ENCODE results near the gene MAFF. TPM values are rescaled to one million over a fixed set of nuclear protein-coding genes. Genes with fewer than 3 reads are reported as not detected.

The MAFF gene
- total RNA-seq, 1 experiment from 2014 or later = 5.8 TPM

DNA sequence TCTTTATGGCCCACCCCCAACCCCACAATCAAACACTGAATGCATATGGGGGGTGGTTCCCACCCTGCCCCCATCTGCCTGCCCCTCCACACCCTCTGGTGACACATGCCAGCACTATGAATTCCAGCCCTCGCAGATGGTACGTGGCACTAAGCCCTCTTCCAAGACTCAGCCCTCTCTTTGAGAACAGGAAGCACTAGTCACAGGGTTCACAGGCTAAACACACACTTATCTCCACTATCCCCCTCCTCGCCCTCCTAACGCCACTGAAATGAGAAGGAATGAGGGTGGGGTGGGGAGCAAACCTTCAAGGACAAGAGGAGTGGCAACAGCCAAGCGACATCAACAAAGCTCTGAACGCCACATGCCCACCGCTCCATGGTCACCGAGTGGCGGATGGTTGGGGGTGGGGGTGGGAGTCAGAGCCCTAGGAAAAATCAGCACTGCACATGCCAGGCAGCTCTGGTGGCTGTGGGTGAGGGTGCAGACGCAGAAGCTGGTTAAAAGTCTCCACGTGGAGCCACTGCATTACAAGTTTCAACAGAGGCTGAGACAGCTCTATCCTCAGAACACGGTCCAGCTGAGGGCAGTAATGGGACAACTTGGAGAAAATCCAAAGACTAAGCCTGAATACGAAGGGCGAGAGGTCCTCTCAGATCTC is 37.4 kb downstream of the MAFF start:
- no peaks in the 10 kb centered on the region for H3K9me3 ChIP-seq (ENCODE audit: control insufficient read depth, low read depth, low read length)
- no peaks in the 10 kb centered on the region for H3K23me2 ChIP-seq (ENCODE audit: insufficient read length, low read depth, low read length, poor library complexity, severe bottlenecking)
- Mint-ChIP-seq H3K27me3 (ENCODE audit: low read depth) (no peaks in the 10 kb centered on the region), H3K36me3 (ENCODE audit: insufficient read depth in 1 of 3, low read depth in 3 of 3) (peaks cover 11 to 44% (median 44%) of the 10 kb centered on the region in 3 experiments; a peak in 6 of 7 replicates), H3K4me1 (peaks cover 23 to 45% of the 10 kb centered on the region in 2 experiments), H3K9me3 (no peaks in the 10 kb centered on the region; a peak in 2 of 5 replicates), H3K27ac (peak overlapping the region in 2 of 3 experiments; percentile 65 to 79; a peak in 2 of 7 replicates), H3K4me3 (no peak overlapping the region)
- H2AFZ ChIP-seq (ENCODE audit: low read length) = no peak overlapping the region
- H3K4ac ChIP-seq (ENCODE audit: low read depth, low read length) = no peak overlapping the region
- H3T11ph ChIP-seq (ENCODE audit: low read length) = no peak overlapping the region
- H3K56ac ChIP-seq (ENCODE audit: insufficient read length, low read depth, low read length) = no peak overlapping the region
- TF ChIP-seq, protein P1, sequence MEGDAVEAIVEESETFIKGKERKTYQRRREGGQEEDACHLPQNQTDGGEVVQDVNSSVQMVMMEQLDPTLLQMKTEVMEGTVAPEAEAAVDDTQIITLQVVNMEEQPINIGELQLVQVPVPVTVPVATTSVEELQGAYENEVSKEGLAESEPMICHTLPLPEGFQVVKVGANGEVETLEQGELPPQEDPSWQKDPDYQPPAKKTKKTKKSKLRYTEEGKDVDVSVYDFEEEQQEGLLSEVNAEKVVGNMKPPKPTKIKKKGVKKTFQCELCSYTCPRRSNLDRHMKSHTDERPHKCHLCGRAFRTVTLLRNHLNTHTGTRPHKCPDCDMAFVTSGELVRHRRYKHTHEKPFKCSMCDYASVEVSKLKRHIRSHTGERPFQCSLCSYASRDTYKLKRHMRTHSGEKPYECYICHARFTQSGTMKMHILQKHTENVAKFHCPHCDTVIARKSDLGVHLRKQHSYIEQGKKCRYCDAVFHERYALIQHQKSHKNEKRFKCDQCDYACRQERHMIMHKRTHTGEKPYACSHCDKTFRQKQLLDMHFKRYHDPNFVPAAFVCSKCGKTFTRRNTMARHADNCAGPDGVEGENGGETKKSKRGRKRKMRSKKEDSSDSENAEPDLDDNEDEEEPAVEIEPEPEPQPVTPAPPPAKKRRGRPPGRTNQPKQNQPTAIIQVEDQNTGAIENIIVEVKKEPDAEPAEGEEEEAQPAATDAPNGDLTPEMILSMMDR (conservative IDR thresholded peaks at IDR 0.05) = no peak
- H4K5ac ChIP-seq (ENCODE audit: insufficient read length, low read depth, low read length) = no peak overlapping the region
- no peak overlapping the region for H4K91ac ChIP-seq (ENCODE audit: insufficient read length, low read depth, low read length)
- DNase-seq = no peak
- H3K14ac ChIP-seq (ENCODE audit: insufficient read depth, low read length) = no peak overlapping the region
- no peak overlapping the region for H2BK15ac ChIP-seq (ENCODE audit: low read depth, low read length)
- no peak overlapping the region for H3K4me2 ChIP-seq (ENCODE audit: insufficient read depth, insufficient read length, low read length)
- H3K9ac ChIP-seq (ENCODE audit: extremely low read depth, insufficient read length, low read length) = no peak overlapping the region
- no peak overlapping the region for H2BK5ac ChIP-seq (ENCODE audit: insufficient read length, low read length)
- H3K79me1 ChIP-seq (ENCODE audit: insufficient read depth, low read depth, low read length, poor library complexity, severe bottlenecking) = no peaks in the 10 kb centered on the region
- no CpG with 5 or more reads among the region's 14 CpGs for WGBS (ENCODE audit: extremely low coverage, insufficient read length, low lambda C conversion rate)
- no peaks in the 10 kb centered on the region for H3K27me3 ChIP-seq (ENCODE audit: insufficient read depth, low read length)
- no peak overlapping the region for H3K27ac ChIP-seq (ENCODE audit: insufficient read length, low read depth, low read length)
- no peaks in the 10 kb centered on the region for H4K20me1 ChIP-seq (ENCODE audit: control insufficient read depth, insufficient read depth, insufficient read length)
- no peaks in the 10 kb centered on the region for H3K4me1 ChIP-seq (ENCODE audit: insufficient read depth, low read length)
- H2AK5ac ChIP-seq (ENCODE audit: insufficient read length, low read length) = no peak overlapping the region
- no peak overlapping the region for H2BK12ac ChIP-seq (ENCODE audit: insufficient read length, low read depth, low read length)
- H2BK20ac ChIP-seq (ENCODE audit: low read depth, low read length, poor library complexity, severe bottlenecking) = no peak overlapping the region
- H4K8ac ChIP-seq (replicated peaks; ENCODE audit: insufficient read length, low read depth, low read length) = no peak overlapping the region
- no peak overlapping the region for H2BK120ac ChIP-seq (ENCODE audit: low read depth, low read length, poor library complexity, severe bottlenecking)
- H3K18ac ChIP-seq (ENCODE audit: insufficient read length, low read depth, low read length) = no peak overlapping the region
- H3K79me2 ChIP-seq (ENCODE audit: insufficient read depth, low read length) = no peaks in the 10 kb centered on the region
- no peak overlapping the region for H3K23ac ChIP-seq (ENCODE audit: insufficient read length, low read depth, low read length)
